Activated T-cell treated with anti-CD3 and anti-CD28 coated beads, Interleukin-2, amount 50 U/mL, for 72 hours (primary cell): ENCODE results near the gene RAB9B. TPM values are rescaled to one million over a fixed set of nuclear protein-coding genes. Genes with fewer than 3 reads are reported as not detected.

Source experiments
- ATAC-seq, 2 donors: fragments of 150-1000 bp; cut with Tn5 transposase; replicated peaks in 1 of 2; 2 replicates each; pipeline ENCODE4 v1.10.0; 2021; ENCODE audit warnings: moderate library complexity in 2 of 2, mild to moderate bottlenecking in 1 of 2
- DNase-seq, 2 donors: peaks; one replicate each; pipeline ENCODE4 v3.0.0; 2021 to 2022; ENCODE audit warnings: mixed read lengths in 1 of 2
- H3K27ac Mint-ChIP-seq: one replicate; pipeline ENCODE4 v1.8.0; 2022; ENCODE audit warnings: mild to moderate bottlenecking, moderate library complexity, mixed read lengths
- H3K27me3 Mint-ChIP-seq: one replicate; pipeline ENCODE4 v1.8.0; 2022; ENCODE audit warnings: low read depth, mixed read lengths
- H3K36me3 Mint-ChIP-seq, 2 donors: one replicate each; pipeline ENCODE4 v1.8.0; 2022; ENCODE audit warnings: mixed read lengths in 2 of 2, mild to moderate bottlenecking in 1 of 2; ENCODE audit not compliant: insufficient read depth in 2 of 2
- H3K4me1 Mint-ChIP-seq: one replicate; pipeline ENCODE4 v1.8.0; 2022; ENCODE audit warnings: low read depth, mixed read lengths
- H3K4me3 Mint-ChIP-seq, 2 donors: one replicate each; pipeline ENCODE4 v1.8.0; 2022; ENCODE audit warnings: mild to moderate bottlenecking in 2 of 2, mixed read lengths in 2 of 2, moderate library complexity in 2 of 2
- H3K9me3 Mint-ChIP-seq, 2 donors: one replicate each; pipeline ENCODE4 v1.8.0; 2022; ENCODE audit warnings: mixed read lengths in 2 of 2
- total RNA-seq, 2 donors: library from RNA; stranded (reverse); gene quantifications; one replicate each; pipeline ENCODE4 v1.2.3, GENCODE V29; 2022

Gene RAB9B
- total RNA-seq, 2 donors from 2014 or later = 0.88 to 0.96 TPM

GRCh38 chrX:103797691-103798090, 34.4 kb downstream of the RAB9B start:
- peaks cover 17% of the 10 kb centered on the region for H3K4me1 Mint-ChIP-seq
- H3K27me3 Mint-ChIP-seq = peaks cover 29% of the 10 kb centered on the region
- H3K36me3 Mint-ChIP-seq = no peaks in the 10 kb centered on the region
- DNase-seq (no peak), ATAC-seq (no peak)
- H3K4me3 Mint-ChIP-seq = no peak overlapping the region
- no peaks in the 10 kb centered on the region for H3K9me3 Mint-ChIP-seq
- H3K27ac Mint-ChIP-seq = no peak overlapping the region

GRCh38 chrX:103794119-103794518, 37.9 kb downstream of the RAB9B start:
- Mint-ChIP-seq H3K9me3 (no peaks in the 10 kb centered on the region), H3K4me1 (no peaks in the 10 kb centered on the region), H3K27me3 (peaks cover 44% of the 10 kb centered on the region), H3K4me3 (no peak overlapping the region), H3K27ac (no peak overlapping the region), H3K36me3 (no peaks in the 10 kb centered on the region)
- ATAC-seq = no peak
- DNase-seq = no peak

- Mint-ChIP-seq H3K9me3 (no peaks in the 10 kb centered on the region), H3K4me3 (no peak overlapping the region), H3K27me3 (peaks cover 44% of the 10 kb centered on the region), H3K36me3 (no peaks in the 10 kb centered on the region), H3K4me1 (no peaks in the 10 kb centered on the region), H3K27ac (no peak overlapping the region)
- no peak for ATAC-seq
- no peak for DNase-seq
Measured at GRCh38 chrX:103793545-103793940, 38.5 kb downstream of the RAB9B start.

- Mint-ChIP-seq H3K4me1 (no peaks in the 10 kb centered on the region), H3K27me3 (peaks cover 46% of the 10 kb centered on the region), H3K9me3 (no peaks in the 10 kb centered on the region), H3K36me3 (no peaks in the 10 kb centered on the region), H3K4me3 (no peak overlapping the region), H3K27ac (no peak overlapping the region)
- ATAC-seq (no peak), DNase-seq (no peak)
Measured at GRCh38 chrX:103792916-103793544, 39.0 kb downstream of the RAB9B start.

GRCh38 chrX:103791826-103792485, 40.1 kb downstream of the RAB9B start:
- Mint-ChIP-seq H3K36me3 (no peaks in the 10 kb centered on the region), H3K4me1 (no peaks in the 10 kb centered on the region)

GRCh38 chrX:103791228-103791627, 40.8 kb downstream of the RAB9B start:
- no peak overlapping the region for H3K27ac Mint-ChIP-seq
- no peaks in the 10 kb centered on the region for H3K9me3 Mint-ChIP-seq

More at GRCh38 chrX:103791826-103792485, 40.1 kb downstream of the RAB9B start:
- Mint-ChIP-seq H3K9me3 (no peaks in the 10 kb centered on the region), H3K27ac (no peak overlapping the region), H3K27me3 (peaks cover 56% of the 10 kb centered on the region), H3K4me3 (no peak overlapping the region)
- ATAC-seq = no peak
- DNase-seq = no peak

GRCh38 chrX:103789004-103789403, 43.1 kb downstream of the RAB9B start:
- Mint-ChIP-seq H3K27ac (no peak overlapping the region), H3K36me3 (no peaks in the 10 kb centered on the region), H3K9me3 (no peaks in the 10 kb centered on the region), H3K4me3 (no peak overlapping the region), H3K4me1 (no peaks in the 10 kb centered on the region), H3K27me3 (peaks cover 42% of the 10 kb centered on the region)
- ATAC-seq = no peak
- no peak for DNase-seq

More at GRCh38 chrX:103791228-103791627, 40.8 kb downstream of the RAB9B start:
- no peaks in the 10 kb centered on the region for H3K4me1 Mint-ChIP-seq
- ATAC-seq (no peak), DNase-seq (no peak)
- H3K36me3 Mint-ChIP-seq = no peaks in the 10 kb centered on the region
- no peak overlapping the region for H3K4me3 Mint-ChIP-seq
- H3K27me3 Mint-ChIP-seq = peaks cover 56% of the 10 kb centered on the region

GRCh38 chrX:103783971-103784370, 48.1 kb downstream of the RAB9B start:
- H3K27ac Mint-ChIP-seq = no peak overlapping the region
- H3K36me3 Mint-ChIP-seq = no peaks in the 10 kb centered on the region
- ATAC-seq (no peak), DNase-seq (no peak)
- H3K4me3 Mint-ChIP-seq = no peak overlapping the region
- peaks cover 16% of the 10 kb centered on the region for H3K27me3 Mint-ChIP-seq
- no peaks in the 10 kb centered on the region for H3K4me1 Mint-ChIP-seq
- H3K9me3 Mint-ChIP-seq = no peaks in the 10 kb centered on the region

GRCh38 chrX:103783196-103783595, 48.9 kb downstream of the RAB9B start:
- H3K4me1 Mint-ChIP-seq = no peaks in the 10 kb centered on the region
- H3K36me3 Mint-ChIP-seq = no peaks in the 10 kb centered on the region
- H3K27ac Mint-ChIP-seq = no peak overlapping the region
- ATAC-seq = no peak
- DNase-seq = no peak
- H3K4me3 Mint-ChIP-seq = no peak overlapping the region
- peaks cover 22% of the 10 kb centered on the region for H3K27me3 Mint-ChIP-seq
- H3K9me3 Mint-ChIP-seq = no peaks in the 10 kb centered on the region

GRCh38 chrX:103782640-103783039, 49.4 kb downstream of the RAB9B start:
- Mint-ChIP-seq H3K36me3 (no peaks in the 10 kb centered on the region), H3K27me3 (peaks cover 22% of the 10 kb centered on the region), H3K4me1 (no peaks in the 10 kb centered on the region), H3K4me3 (no peak overlapping the region), H3K27ac (no peak overlapping the region), H3K9me3 (no peaks in the 10 kb centered on the region)
- DNase-seq = no peak
- no peak for ATAC-seq

- Mint-ChIP-seq H3K9me3 (no peaks in the 10 kb centered on the region), H3K27me3 (peaks cover 23% of the 10 kb centered on the region), H3K36me3 (no peaks in the 10 kb centered on the region), H3K4me1 (no peaks in the 10 kb centered on the region), H3K4me3 (no peak overlapping the region), H3K27ac (no peak overlapping the region)
- DNase-seq (no peak), ATAC-seq (no peak)
Measured at GRCh38 chrX:103781706-103782105, 50.4 kb downstream of the RAB9B start.

GRCh38 chrX:103781062-103781402, 51.0 kb downstream of the RAB9B start:
- Mint-ChIP-seq H3K4me1 (no peaks in the 10 kb centered on the region), H3K4me3 (no peak overlapping the region), H3K27ac (no peak overlapping the region), H3K9me3 (no peaks in the 10 kb centered on the region), H3K36me3 (no peaks in the 10 kb centered on the region), H3K27me3 (peaks cover 30% of the 10 kb centered on the region)
- ATAC-seq = no peak
- DNase-seq = no peak

- ATAC-seq = no peak
- no peaks in the 10 kb centered on the region for H3K4me1 Mint-ChIP-seq
Measured at GRCh38 chrX:103780336-103781061, 51.6 kb downstream of the RAB9B start.

More at GRCh38 chrX:103780336-103781061, 51.6 kb downstream of the RAB9B start:
- Mint-ChIP-seq H3K36me3 (no peaks in the 10 kb centered on the region), H3K27ac (no peak overlapping the region), H3K27me3 (peaks cover 35% of the 10 kb centered on the region), H3K9me3 (no peaks in the 10 kb centered on the region), H3K4me3 (no peak overlapping the region)
- DNase-seq = no peak
